GM23248 (cell line): ENCODE measurements around the gene TBC1D1. TPM values are rescaled to one million over a fixed set of nuclear protein-coding genes. Genes with fewer than 3 reads are reported as not detected.

ENCODE experiments used
- DNase-seq: peaks from one replicate; pipeline ENCODE4 v3.0.0-alpha.2; 2015
- H2AFZ ChIP-seq: fragments of 200-600 bp; sonication (generic); 2 replicates; pipeline ENCODE4 v1.6.1; 2016; ENCODE audit warnings: antibody characterized with exemption
- H3F3A ChIP-seq: fragments of 200-600 bp; sonication (generic); 2 replicates; pipeline ENCODE4 v1.6.1; 2016; ENCODE audit warnings: mild to moderate bottlenecking, antibody characterized with exemption, mixed run types; ENCODE audit not compliant: insufficient read depth
- H3K27ac ChIP-seq: fragments of 200-600 bp; sonication (generic); 2 replicates; pipeline ENCODE4 v1.5.1; 2016; ENCODE audit warnings: mild to moderate bottlenecking
- H3K27me3 ChIP-seq: fragments of 200-600 bp; sonication (generic); replicated peaks from 2 replicates; pipeline ENCODE4 v1.6.1; 2016; ENCODE audit warnings: mild to moderate bottlenecking; ENCODE audit not compliant: insufficient read depth
- H3K36me3 ChIP-seq: fragments of 200-600 bp; sonication (generic); 2 replicates; pipeline ENCODE4 v1.6.1; 2016; ENCODE audit warnings: low read depth, mild to moderate bottlenecking
- H3K4me1 ChIP-seq: fragments of 200-600 bp; sonication (generic); 2 replicates; pipeline ENCODE4 v1.6.1; 2016; ENCODE audit warnings: mild to moderate bottlenecking; ENCODE audit not compliant: insufficient read depth
- H3K4me2 ChIP-seq: fragments of 200-600 bp; sonication (generic); one replicate; pipeline ENCODE4 v1.6.1; 2016; ENCODE audit warnings: mild to moderate bottlenecking; ENCODE audit not compliant: unreplicated experiment
- H3K4me3 ChIP-seq: fragments of 200-600 bp; sonication (generic); 2 replicates; pipeline ENCODE4 v1.5.1; 2016; ENCODE audit warnings: mild to moderate bottlenecking
- H3K79me2 ChIP-seq: fragments of 200-600 bp; sonication (generic); 2 replicates; pipeline ENCODE4 v1.6.1; 2016; ENCODE audit warnings: mild to moderate bottlenecking; ENCODE audit not compliant: insufficient read depth
- H3K9ac ChIP-seq: fragments of 200-600 bp; sonication (generic); 2 replicates; pipeline ENCODE4 v1.6.1; 2016; ENCODE audit warnings: mild to moderate bottlenecking
- H3K9me2 ChIP-seq: fragments of 200-600 bp; sonication (generic); 2 replicates; pipeline ENCODE4 v1.6.1; 2016; ENCODE audit warnings: mixed run types, mild to moderate bottlenecking, moderate library complexity; ENCODE audit not compliant: insufficient read depth
- H3K9me3 ChIP-seq: fragments of 200-600 bp; sonication (generic); one replicate; pipeline ENCODE4 v1.6.1; 2017; ENCODE audit warnings: low read depth
- H4K20me1 ChIP-seq: fragments of 200-600 bp; sonication (generic); 2 replicates; pipeline ENCODE4 v1.6.0; 2016; ENCODE audit not compliant: insufficient read depth
- EZH2 ChIP-seq: fragments of 200-600 bp; sonication (generic); IDR thresholded peaks from 2 replicates; pipeline ENCODE4 v1.6.1; 2018; ENCODE audit warnings: antibody characterized with exemption, mild to moderate bottlenecking; ENCODE audit not compliant: insufficient read depth, poor library complexity, severe bottlenecking
- EZH2phosphoT487 ChIP-seq: fragments of 200-600 bp; sonication (generic); IDR thresholded peaks from 2 replicates; pipeline ENCODE4 v1.6.1; 2018; ENCODE audit warnings: antibody characterized with exemption, moderate library complexity, mild to moderate bottlenecking, low read depth; ENCODE audit not compliant: insufficient read depth
- WGBS, 2 experiments: methylation state at CpG; one replicate each; pipeline ENCODE4 v1.1.6; 2015 to 2017; ENCODE audit warnings: low lambda C conversion rate in 2 of 2, low coverage in 1 of 2; ENCODE audit errors: missing lambda C conversion rate in 2 of 2; 5-methylcytosine and 5-hydroxymethylcytosine counted together
- in situ Hi-C: fragments of 300-500 bp; cut with MboI; formaldehyde crosslinking; loops from 2 replicates; pipeline ENCODE4 v1.15.0; 2020
- polyA plus RNA-seq: library from polyadenylated mRNA; unstranded; fragments of >200 nt; fragmentation: Nextera tagmentation; extraction: Ambion mirVana; gene quantifications from 2 replicates; pipeline ENCODE4 v1.2.1, GENCODE V29; 2016
- total RNA-seq: library from RNA; depleted of rRNA; stranded (reverse); fragments of >200 nt; shearing (Covaris generic); gene quantifications from 2 replicates; pipeline ENCODE4 v1.2.3, GENCODE V29; 2014

TBC1D1 gene
- total and polyA plus RNA-seq, 2 experiments from 2014 or later, result 12.4 to 34.6 TPM

GRCh38 chr4:37896206-37896860 lies 5.4 kb downstream of the TBC1D1 start:
- Histone ChIP-seq H3K27ac (no peak overlapping the region), H3F3A (no peaks in the 10 kb centered on the region), H3K9ac (no peak overlapping the region), H2AFZ (no peak overlapping the region), H3K4me2 (no peak overlapping the region), H3K9me3 (no peaks in the 10 kb centered on the region), H3K4me3 (no peak overlapping the region), H3K27me3 (peaks cover 52% of the 10 kb centered on the region), H3K9me2 (no peaks in the 10 kb centered on the region), H3K79me2 (no peaks in the 10 kb centered on the region), H3K4me1 (no peaks in the 10 kb centered on the region), H3K36me3 (no peaks in the 10 kb centered on the region), H4K20me1 (no peaks in the 10 kb centered on the region)
- TF ChIP-seq EZH2phosphoT487 (no peak), EZH2 (no peak)
- DNase-seq, result no peak
- in situ Hi-C loops, result no loop called here

- no peaks in the 10 kb centered on the region for H3F3A ChIP-seq
- H3K79me2 ChIP-seq, result no peaks in the 10 kb centered on the region
- H3K9me2 ChIP-seq, result no peaks in the 10 kb centered on the region
- H4K20me1 ChIP-seq, result no peaks in the 10 kb centered on the region
- H2AFZ ChIP-seq, result no peak overlapping the region
- H3K27me3 ChIP-seq, result peaks cover 71% of the 10 kb centered on the region
- H3K27ac ChIP-seq, result no peak overlapping the region
- H3K4me3 ChIP-seq, result no peak overlapping the region
- TF ChIP-seq EZH2, result no peak
- no peak for TF ChIP-seq EZH2phosphoT487
- 51 to 58% methylated on average over 7 of the region's 7 CpGs for WGBS, 2 experiments
- H3K9me3 ChIP-seq, result no peaks in the 10 kb centered on the region
- H3K36me3 ChIP-seq, result no peaks in the 10 kb centered on the region
- in situ Hi-C loops, result no loop called here
- H3K9ac ChIP-seq, result no peak overlapping the region
- no peak overlapping the region for H3K4me2 ChIP-seq
- DNase-seq, result no peak
- no peaks in the 10 kb centered on the region for H3K4me1 ChIP-seq
These were observed 11.3 kb downstream of the TBC1D1 start for GRCh38 chr4:37902212-37902611.

GRCh38 chr4:37902738-37903693 lies 12.1 kb downstream of the TBC1D1 start:
- Histone ChIP-seq H3K9me2 (no peaks in the 10 kb centered on the region), H4K20me1 (no peaks in the 10 kb centered on the region), H3K4me3 (no peak overlapping the region), H3K4me1 (no peaks in the 10 kb centered on the region), H3K9ac (no peak overlapping the region), H3K27ac (no peak overlapping the region), H3K27me3 (peaks cover 71% of the 10 kb centered on the region), H3K79me2 (no peaks in the 10 kb centered on the region), H2AFZ (no peak overlapping the region), H3K9me3 (no peaks in the 10 kb centered on the region), H3K36me3 (no peaks in the 10 kb centered on the region), H3F3A (no peaks in the 10 kb centered on the region), H3K4me2 (no peak overlapping the region)
- no peak for DNase-seq
- in situ Hi-C loops, result no loop called here
- no peak for TF ChIP-seq EZH2
- TF ChIP-seq EZH2phosphoT487, result no peak
- 39 to 45% methylated on average over 9 of the region's 9 CpGs for WGBS, 2 experiments

GRCh38 chr4:37903901-37904300 lies 13.0 kb downstream of the TBC1D1 start:
- no peaks in the 10 kb centered on the region for H3K36me3 ChIP-seq
- H3K9ac ChIP-seq, result no peak overlapping the region
- peaks cover 62% of the 10 kb centered on the region for H3K27me3 ChIP-seq
- no peak overlapping the region for H3K4me2 ChIP-seq
- no peak overlapping the region for H2AFZ ChIP-seq
- H3F3A ChIP-seq, result no peaks in the 10 kb centered on the region
- H3K4me3 ChIP-seq, result no peak overlapping the region
- DNase-seq, result no peak
- H3K9me3 ChIP-seq, result no peaks in the 10 kb centered on the region
- H3K4me1 ChIP-seq, result no peaks in the 10 kb centered on the region
- H4K20me1 ChIP-seq, result no peaks in the 10 kb centered on the region
- 16 to 18% methylated on average over 3 of the region's 3 CpGs for WGBS, 2 experiments
- TF ChIP-seq EZH2phosphoT487 (no peak), EZH2 (no peak)
- H3K79me2 ChIP-seq, result no peaks in the 10 kb centered on the region
- in situ Hi-C loops, result no loop called here
- no peaks in the 10 kb centered on the region for H3K9me2 ChIP-seq
- H3K27ac ChIP-seq, result no peak overlapping the region
